Ramos (cell line): Measurements from ENCODE around the gene DCAF5.
"Not testable (repeated sequence)": the region's sequence is repeated elsewhere in the genome, so short reads cannot be mapped to it uniquely, and the experiment has no call there.

Experiments used
- in situ Hi-C: fragments of 300-500 bp; cut with MboI; formaldehyde crosslinking; loops from one replicate; pipeline ENCODE4 v1.14.3; 2022; ENCODE audit warnings: low sequenced_read_pairs; ENCODE audit not compliant: unreplicated experiment

Gene DCAF5, protein sequence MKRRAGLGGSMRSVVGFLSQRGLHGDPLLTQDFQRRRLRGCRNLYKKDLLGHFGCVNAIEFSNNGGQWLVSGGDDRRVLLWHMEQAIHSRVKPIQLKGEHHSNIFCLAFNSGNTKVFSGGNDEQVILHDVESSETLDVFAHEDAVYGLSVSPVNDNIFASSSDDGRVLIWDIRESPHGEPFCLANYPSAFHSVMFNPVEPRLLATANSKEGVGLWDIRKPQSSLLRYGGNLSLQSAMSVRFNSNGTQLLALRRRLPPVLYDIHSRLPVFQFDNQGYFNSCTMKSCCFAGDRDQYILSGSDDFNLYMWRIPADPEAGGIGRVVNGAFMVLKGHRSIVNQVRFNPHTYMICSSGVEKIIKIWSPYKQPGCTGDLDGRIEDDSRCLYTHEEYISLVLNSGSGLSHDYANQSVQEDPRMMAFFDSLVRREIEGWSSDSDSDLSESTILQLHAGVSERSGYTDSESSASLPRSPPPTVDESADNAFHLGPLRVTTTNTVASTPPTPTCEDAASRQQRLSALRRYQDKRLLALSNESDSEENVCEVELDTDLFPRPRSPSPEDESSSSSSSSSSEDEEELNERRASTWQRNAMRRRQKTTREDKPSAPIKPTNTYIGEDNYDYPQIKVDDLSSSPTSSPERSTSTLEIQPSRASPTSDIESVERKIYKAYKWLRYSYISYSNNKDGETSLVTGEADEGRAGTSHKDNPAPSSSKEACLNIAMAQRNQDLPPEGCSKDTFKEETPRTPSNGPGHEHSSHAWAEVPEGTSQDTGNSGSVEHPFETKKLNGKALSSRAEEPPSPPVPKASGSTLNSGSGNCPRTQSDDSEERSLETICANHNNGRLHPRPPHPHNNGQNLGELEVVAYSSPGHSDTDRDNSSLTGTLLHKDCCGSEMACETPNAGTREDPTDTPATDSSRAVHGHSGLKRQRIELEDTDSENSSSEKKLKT

DNA sequence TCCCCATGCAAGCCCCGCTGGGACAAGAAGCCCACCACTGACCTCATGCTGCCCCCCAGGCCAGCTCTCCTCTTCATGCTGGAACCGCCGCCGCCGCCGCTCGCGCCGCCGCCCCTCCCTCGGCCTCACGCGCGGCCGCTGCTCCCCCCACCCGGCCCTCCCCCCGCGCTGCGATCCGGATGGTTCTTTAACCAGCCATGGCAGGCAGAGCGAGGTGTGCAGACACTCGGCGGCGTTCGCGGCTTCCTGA, at the start of gene DCAF5:
Gene DCAF5 (minus strand): TSS at position 218 of the 250 bp plus-strand sequence. CDS start 141 bp downstream, at position 77.
- in situ Hi-C loops = no loop called here

DNA sequence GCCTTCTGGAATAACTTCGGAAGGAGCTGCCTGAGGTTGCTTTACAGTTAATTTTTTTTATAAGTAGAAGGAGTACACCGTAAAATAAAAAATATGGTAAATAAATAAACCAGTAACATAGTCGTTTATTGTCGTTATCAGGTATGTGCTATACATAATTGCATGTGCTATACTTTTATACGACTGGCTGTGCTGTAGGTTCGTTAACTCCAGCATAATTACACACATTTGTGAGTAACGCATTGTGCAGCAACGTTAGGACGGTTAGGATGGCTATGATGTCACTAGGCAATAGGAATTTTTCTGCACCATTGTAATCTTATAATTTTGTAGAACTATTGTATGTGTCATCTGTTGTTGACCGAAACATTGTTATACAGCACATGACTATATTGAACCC, 46.9 kb upstream of the DCAF5 start:
- in situ Hi-C loops = no loop called here

DNA sequence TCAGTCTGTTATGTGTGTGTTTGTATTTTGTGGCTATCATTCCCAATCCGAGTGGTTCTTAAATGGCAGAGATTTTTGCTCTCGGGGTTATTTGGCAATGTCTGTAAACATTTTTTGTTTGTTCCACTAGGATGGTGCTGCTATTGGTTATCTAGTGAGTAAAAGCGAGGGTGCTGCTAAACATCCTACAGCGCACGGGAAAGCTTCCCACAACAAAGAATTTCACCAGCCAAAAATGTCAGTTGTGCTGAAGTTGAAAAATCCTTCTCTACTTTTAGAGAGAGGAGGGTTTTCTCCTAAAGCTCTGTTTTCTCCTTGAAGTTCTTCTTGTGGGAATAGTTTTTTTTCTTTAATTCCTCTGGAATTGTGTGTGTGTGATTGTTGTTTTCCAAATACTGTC, 40.8 kb upstream of the DCAF5 start:
- in situ Hi-C loops = no loop called here

DNA sequence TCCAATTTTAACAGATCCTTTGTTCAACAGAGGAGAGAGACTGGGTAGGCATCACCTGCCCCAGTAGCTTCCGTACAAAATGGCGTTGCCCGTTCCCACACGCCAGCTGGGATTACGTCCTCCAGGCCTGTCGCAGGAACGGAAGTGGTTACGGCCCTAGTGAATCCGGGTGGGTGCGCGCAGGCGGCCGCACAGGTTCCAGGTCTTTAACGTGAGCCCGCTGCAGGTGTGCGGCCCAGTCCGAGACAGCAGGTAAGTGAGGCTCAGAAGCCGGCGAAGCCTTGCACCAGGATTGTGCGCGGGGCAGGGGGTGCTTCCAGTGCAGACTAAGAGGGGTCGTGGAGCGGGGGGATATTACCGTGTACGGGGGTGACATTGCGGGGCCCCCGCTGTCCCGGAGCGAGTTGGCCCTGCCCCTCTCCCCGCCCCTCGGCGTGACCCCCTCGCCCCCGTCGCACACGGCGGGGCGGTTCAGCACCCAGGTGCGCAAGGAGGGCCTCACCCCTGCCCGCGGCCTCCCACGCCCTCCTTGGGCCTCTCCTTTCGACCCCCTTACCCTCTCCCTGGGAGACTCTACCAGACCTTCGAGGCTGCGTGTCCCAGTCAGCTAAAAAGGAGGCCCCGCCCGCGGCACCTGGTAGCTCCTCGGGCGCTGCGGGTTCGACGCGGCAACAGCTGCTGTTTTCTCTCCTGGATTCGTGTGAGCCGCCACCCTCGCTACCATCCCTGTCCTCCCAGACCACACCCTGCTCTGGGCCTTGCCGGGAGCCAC, 38.6 kb upstream of the DCAF5 start, which contains the start of gene EXD2:
Gene EXD2 (plus strand): TSS at position 159 of the 772 bp plus-strand sequence. CDS start 17,973 bp downstream, outside the sequence.
- in situ Hi-C loops = no loop called here

DNA sequence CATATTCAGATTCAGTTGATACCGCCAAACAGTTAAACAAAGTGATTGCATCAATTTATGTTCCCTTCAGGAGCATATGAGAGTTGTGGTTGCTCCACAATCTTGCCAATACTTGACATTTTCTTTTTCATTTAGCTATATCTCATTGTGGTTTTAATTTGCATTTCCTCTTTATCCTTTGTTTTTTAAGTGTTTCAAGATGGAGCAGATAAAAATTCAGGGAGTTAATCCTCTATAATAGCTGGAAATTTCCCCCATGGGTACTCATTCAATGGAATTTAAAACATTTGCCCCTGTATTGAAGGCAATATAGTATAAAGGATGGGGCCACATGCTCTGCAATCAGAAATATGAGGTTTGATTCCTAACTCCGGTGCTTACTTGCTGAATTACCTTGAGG, 37.3 kb upstream of the DCAF5 start:
- in situ Hi-C loops = no loop called here

DNA sequence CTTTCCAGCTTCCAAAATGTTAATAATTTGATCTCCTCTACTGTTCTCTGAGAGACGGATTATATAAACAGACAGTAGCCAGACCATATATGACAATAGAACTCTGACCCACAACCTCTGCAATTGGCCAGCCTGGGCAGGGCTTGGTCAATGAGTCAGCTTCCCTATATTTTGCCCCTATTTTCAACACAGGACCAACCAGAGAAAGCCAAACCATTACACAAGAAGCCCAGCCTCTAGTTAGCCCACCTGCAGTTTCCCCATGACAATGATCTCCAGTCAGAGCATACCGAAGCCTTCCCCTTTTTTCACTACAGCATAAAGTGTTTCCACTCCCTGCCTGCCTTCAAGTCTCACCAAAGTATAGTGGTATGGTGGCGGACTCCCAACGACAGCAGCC, 30.8 kb upstream of the DCAF5 start:
- in situ Hi-C loops = no loop called here

DNA sequence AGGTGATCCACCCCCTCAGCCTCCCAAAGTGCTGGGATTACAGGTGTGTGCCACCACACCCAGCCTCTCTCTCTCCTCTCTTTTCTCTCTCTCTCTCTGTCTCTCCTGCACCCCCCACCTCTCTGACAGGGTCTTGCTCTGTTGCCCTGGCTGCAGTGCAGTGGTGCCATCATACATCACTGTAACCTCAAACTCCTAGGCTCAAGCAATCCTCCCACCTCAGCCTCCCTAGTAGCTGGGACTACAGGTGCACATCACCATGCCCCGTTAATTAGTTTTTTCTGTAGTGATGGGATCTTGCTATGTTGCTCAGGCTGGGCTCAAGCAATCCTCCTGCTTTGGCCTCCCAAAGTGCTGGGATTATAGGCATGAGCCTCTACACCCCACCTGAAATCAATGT, 29.7 kb upstream of the DCAF5 start:
- in situ Hi-C loops = not testable (repeated sequence)

DNA sequence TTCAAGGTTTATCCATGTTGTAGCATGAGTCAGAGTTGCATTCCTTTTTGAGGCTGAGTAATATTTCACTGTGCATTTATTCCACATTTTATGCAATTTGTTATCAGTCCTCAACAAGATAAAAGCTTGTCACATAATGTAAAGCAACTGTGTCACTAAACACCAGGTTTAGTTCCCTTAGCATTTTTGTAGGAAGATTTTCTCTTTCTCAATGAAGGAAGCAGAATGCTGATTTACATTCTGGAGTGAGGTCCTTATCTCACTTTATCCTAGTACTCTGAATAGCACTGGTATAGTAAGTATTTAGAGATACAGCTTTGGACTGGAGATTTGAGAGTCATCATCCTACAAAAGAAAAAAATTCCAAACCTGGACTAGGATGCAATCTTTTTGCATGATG, 28.6 kb upstream of the DCAF5 start:
- in situ Hi-C loops = no loop called here

DNA sequence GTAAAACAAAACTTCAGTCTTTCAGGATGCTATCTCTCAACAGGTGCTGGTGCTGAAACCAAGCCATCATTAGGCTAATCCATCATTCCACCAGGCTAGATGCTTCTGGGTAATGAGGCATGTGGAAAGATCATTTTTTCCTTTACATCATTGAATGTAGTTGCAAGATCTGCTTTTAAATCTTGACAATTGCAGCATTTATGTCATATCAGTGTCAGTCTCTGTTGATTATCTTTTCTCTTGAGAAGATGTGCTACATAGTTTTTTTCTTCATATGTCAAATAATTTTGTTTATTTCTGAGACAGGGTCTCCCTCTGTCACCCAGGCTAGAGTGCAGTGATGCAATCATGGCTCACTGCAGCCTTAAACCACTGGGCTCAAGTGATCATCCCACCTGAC, 22.2 kb upstream of the DCAF5 start:
- in situ Hi-C loops = no loop called here

DNA sequence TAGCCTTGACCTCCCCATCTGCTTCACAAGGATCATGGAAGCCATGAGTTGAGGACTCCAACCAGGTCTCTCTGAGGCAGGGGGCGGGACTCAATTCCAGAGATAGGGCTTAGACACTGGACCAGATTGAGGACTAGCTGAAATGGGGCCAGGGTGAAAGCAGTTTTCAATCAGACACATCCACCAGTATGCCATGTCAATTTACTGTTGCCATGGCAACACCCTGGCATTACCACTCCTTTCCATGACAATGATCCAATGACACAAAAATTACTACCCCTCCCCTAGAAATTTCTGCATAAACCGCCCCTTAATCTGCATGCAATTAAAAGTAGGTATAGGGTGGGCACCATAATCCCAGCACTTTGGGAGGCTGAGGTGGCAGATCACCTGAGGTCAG, 18.6 kb upstream of the DCAF5 start:
- in situ Hi-C loops = no loop called here

DNA sequence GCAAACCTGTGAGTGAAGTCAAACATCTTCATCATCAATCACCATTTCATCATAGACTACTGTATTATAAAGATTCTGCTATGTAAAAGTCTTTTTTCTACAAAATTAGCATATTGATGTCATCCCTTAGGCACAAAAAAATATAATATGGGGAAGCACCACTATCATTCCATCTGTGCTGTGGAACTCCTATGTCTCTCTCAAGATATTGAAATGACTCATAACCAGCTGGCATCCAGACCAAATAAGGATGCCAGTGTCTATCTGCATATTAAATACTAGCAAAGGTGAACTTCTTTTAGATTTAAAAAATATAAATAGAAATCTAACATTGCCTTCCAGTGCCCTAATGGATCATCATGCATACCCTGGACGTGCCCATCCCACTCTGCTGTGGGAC, 17.9 kb upstream of the DCAF5 start:
- in situ Hi-C loops = no loop called here

DNA sequence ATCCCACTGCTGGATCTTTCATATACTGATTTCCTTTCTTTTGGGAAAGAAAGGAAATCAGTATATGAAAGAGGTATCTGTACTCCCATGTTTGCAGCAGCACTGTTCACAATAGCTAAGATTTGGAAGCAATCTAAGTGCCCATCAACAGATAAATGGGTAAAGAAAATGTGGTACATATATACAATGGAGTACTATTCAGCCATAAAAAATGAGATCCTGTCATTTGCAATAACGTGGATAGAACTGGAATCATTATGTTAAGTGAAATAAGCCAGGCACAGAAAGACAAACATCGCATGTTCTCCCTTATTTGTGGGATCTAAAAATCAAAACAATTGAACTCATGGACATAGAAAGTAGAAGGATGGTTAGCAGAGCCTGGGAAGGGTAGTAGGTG, 12.9 kb upstream of the DCAF5 start:
- in situ Hi-C loops = not testable (repeated sequence)

DNA sequence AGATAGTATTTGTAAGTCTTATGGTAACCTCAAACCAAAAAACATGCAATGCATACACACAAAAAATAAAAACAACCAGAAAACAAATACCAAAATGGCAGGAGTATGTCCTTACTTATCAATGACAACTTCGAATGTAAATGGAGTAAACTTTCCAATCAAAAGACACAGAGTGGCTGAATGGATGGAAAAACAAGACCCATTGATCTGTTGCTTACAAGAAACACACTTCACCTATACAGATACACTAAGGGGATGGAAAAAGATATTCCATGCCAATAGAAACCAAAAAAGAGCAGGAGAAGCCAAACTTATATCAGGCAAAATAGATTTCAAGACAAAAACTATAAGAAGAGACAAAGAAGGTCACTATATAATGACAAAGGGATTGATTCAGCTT, 8.7 kb upstream of the DCAF5 start:
- in situ Hi-C loops = no loop called here

DNA sequence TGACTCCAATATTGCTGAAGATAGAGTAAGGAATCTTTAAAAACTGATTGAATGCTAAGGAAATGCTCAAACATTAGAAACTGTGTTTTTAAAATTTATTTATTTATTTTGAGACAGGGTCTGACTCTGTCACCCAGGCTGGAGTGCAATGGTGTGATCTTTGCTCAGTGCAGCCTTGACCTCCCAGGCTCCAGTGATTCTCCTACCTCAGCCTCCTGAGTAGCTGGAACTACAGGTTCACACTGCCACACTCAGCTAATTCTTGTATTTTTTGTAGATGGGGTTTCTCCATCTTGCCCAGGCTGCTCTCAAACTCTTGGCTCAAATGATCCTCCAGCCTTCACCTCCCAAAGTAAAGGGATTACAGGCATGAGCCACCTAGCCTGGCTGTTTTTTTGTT, 3.3 kb upstream of the DCAF5 start:
- in situ Hi-C loops = no loop called here

DNA sequence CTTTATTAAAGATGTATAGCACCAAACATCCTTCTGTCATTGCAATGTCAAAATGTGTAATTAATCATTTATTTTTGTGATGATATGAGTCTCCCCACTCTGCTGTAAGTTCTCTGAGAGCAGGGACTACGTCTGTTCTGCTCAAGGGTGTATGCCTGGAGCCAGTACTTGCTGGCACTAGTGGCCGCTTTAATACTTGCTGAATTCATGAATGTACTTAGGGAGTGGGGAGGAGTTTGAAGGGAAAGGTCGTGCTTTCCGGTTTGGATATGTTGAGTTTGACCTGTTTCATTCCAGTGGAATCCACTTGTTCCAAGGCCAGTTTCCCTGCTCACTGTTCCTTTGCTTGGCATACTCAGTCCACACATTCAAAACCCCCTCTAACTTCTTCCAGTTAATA, 1.9 kb upstream of the DCAF5 start:
- in situ Hi-C loops = no loop called here

DNA sequence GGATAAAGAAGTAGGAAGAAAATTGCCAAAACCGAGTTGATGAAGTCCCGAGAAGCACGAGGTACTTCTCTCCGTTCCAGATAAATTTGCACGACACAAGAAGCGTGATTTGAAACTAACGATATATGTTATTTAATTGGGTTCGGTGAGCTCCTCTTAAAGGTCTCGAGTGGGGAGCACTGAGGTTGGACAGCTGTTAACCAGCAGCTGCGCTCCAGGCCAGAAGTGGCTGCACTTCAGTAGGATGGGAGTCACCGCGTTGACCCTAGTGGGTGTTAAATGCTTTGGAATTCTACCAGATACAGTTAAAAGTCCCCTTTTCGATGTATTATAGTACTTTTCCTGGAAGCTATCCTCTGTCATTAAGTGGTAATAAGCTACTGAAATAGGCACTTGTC, 953 bp upstream of the DCAF5 start:
- in situ Hi-C loops = no loop called here

DNA sequence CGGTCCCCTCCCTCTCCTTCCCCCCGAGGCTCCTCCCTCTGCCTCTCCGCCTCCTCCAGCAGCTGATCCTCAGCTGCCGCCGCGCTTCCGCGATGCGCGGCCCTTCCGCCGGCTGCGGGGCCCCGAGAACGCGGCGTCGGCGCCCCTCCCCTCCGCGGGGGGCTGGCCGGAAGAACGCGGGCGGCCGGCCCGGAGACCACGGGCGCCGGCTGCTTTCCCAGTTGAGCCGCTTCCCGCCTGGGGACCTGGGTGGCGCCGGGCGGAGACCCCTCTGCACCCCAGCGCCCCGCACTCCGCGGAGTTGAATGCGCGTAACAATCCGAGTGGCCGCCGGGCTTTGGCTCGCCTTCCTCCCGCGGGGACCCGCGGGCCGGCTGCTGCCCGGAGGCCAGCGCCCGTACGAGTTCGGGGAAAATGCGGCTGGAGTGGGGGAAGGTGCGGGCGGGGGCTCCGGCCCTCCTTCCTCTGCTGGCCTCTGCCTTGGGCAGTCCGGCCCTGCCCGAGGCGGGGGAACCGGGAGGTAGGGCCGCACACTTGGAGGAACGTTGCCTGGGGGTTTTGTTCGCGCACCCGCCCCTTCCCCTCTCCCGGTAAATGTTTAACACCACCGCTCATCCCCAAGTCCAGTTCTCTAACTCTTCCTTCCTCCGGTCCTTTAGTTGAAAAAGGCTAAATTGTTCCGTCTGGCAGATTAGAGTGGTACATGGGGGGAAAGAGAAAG, 393 bp upstream of the DCAF5 start:
- in situ Hi-C loops = no loop called here

DNA sequence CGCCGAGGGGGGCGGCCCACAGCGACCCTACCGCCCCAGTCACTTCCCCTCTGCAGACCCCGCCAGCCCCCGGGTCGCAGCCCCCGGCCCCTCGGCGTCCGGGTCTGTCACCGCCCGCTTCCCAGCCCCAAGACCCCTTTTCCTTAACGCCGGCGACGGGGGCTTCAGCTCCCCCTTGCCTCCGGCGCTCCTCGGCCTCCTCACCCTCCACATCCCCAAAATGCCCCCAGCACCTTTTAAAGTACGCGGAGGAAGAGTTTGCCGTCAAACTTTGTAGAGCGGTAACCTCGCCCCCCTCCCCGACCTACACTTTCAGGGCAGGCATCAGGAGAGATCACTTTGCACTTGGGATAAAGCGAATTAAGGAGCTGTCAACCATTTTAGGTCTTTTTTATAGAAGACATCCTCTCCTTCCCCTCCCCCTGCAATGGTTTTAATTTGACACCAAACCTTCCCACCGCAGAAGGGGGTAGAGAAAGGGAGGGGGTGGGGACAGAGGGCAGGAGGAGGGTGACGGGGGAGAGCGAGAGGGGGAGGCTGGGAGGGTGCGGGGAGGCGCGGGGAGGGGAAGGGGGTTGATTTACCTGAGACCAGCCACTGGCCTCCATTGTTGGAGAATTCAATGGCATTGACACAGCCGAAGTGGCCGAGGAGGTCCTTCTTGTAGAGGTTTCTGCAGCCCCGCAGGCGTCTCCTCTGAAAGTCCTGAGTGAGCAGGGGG, 578 bp downstream of the DCAF5 start:
- in situ Hi-C loops = no loop called here

DNA sequence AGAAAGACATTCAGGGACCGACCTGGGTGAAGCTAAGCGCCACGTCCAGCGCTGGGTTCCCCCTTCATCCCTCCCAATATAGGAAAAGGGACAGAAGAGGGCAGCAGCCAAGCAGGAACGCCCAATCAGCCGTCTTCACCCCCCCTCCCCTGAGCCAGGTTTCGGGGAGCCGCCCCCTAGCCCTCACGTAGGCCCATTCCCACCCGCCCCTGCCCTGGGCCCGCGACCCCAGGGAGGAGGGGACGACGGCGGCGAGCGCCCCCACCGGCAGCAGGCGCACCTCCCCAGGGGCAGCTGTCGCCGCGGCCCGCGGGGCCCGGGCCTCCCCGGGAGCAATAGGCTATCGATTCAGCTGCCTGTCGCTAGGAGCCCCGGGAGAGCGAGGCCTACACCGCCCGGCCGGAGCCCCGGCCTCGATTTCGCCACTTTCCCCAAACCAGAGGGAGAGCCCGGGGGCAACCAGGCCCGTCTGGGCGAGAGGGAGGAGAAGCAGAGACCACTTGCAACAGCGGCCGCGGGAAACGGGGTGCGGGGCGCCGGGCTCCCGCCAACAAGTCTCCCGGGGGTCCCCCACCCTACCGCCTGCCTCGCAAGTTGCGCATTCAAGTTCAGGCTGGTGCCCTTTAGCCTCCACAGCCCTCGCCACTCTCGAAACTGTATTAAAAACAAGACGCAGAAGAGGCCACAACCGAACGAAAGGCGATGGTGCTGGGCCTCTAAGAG, 1.3 kb downstream of the DCAF5 start:
- in situ Hi-C loops = no loop called here
